ENCODE results near the gene WNT5A. TPM values are rescaled to one million over a fixed set of nuclear protein-coding genes. Genes with fewer than 3 reads are reported as not detected.

The WNT5A gene
- total and polyA plus RNA-seq, 2 donors (not counting 1 experiment from before 2014, with no cell fraction given): not detected

DNA sequence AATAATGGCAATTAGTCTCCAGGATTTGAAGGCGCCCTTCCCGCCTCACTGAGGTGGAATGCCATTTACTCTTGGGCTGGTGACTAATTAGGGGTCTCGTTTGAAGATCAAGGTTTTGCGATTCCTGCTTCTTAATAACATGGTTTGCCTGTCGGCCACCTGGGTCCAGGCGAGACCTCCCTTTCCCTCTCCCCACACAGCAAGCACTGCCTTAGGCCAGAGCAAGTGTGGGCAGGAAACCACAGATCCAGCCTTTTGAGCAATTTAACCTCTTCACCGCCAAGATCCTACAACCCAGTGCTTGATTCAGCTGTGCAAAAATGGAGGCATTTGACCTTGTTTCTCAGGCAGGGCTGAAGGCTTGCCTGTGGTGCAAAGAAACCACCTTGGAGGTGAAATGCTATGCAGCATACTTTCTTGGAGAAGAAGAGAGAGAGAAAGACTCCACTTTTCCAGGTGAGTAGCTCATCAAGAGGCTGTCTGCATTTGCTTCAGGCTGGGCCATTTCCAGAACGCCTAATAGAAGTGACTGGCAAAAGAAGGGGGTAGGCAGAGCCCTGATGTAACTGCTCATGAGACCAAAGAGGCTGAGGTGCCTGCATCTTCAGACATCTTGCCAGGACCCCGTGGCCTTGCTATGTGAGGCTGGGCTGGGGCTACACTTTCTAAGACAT lies 34.1 kb upstream of the WNT5A start:
- H3K9ac ChIP-seq (ENCODE audit: low read length): no peak overlapping the region
- Mint-ChIP-seq H3K27me3 (no peaks in the 10 kb centered on the region), H3K27ac (no peak overlapping the region), H3K9me3 (ENCODE audit: insufficient read depth) (no peaks in the 10 kb centered on the region), H3K4me3 (no peak overlapping the region), H3K4me1 (no peaks in the 10 kb centered on the region)
- no peaks in the 10 kb centered on the region for H3K79me2 ChIP-seq (ENCODE audit: control insufficient read depth, insufficient read depth, low read length)
- no peaks in the 10 kb centered on the region for H3K4me1 ChIP-seq (ENCODE audit: control insufficient read depth in 2 of 2, insufficient read depth in 2 of 2, low read length in 2 of 2)
- no peak overlapping the region for H3K27ac ChIP-seq (ENCODE audit: low read length in 2 of 2)
- no peak for TF ChIP-seq EZH2 (IDR thresholded peaks at IDR 0.05; ENCODE audit: borderline replicate concordance, insufficient read depth, low read depth, low read length, poor library complexity, severe bottlenecking)
- TF ChIP-seq, protein P1, sequence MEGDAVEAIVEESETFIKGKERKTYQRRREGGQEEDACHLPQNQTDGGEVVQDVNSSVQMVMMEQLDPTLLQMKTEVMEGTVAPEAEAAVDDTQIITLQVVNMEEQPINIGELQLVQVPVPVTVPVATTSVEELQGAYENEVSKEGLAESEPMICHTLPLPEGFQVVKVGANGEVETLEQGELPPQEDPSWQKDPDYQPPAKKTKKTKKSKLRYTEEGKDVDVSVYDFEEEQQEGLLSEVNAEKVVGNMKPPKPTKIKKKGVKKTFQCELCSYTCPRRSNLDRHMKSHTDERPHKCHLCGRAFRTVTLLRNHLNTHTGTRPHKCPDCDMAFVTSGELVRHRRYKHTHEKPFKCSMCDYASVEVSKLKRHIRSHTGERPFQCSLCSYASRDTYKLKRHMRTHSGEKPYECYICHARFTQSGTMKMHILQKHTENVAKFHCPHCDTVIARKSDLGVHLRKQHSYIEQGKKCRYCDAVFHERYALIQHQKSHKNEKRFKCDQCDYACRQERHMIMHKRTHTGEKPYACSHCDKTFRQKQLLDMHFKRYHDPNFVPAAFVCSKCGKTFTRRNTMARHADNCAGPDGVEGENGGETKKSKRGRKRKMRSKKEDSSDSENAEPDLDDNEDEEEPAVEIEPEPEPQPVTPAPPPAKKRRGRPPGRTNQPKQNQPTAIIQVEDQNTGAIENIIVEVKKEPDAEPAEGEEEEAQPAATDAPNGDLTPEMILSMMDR (IDR thresholded peaks at IDR 0.05): no peak
- H3K4me2 ChIP-seq (replicated peaks; ENCODE audit: low read depth, low read length, poor library complexity, severe bottlenecking): no peak overlapping the region
- peaks cover 0 to 3% (median 0%) of the 10 kb centered on the region in 3 donors for H3K9me3 ChIP-seq (ENCODE audit: control extremely low read depth in 1 of 3, control insufficient read depth in 2 of 3, insufficient read depth in 1 of 3, low read length in 2 of 3)
- H3K36me3 ChIP-seq (replicated peaks in 1 of 2; ENCODE audit: control extremely low read depth in 1 of 2, control insufficient read depth in 1 of 2, extremely low read depth in 1 of 2, insufficient read depth in 2 of 2, low read length in 1 of 2): no peaks in the 10 kb centered on the region
- 77% methylated on average over 8 of the region's 9 CpGs for WGBS (ENCODE audit: insufficient coverage)
- H3K27me3 ChIP-seq (replicated peaks in 1 of 4; ENCODE audit: control extremely low read depth in 1 of 4, control insufficient read depth in 3 of 4, insufficient read depth in 4 of 4, low read length in 3 of 4): peaks cover 0 to 5% (median 0%) of the 10 kb centered on the region in 4 experiments
- ATAC-seq (ENCODE audit: low read depth) (no peak), DNase-seq (no peak)
- CTCF ChIA-PET: no interaction called here
- POLR2A ChIA-PET: no interaction called here
- no peak overlapping the region for H2AFZ ChIP-seq (ENCODE audit: insufficient read depth, low read depth, low read length, poor library complexity, severe bottlenecking)
- intact Hi-C loops (cut with micrococcal nuclease): no loop called here
- no peaks in the 10 kb centered on the region for H4K20me1 ChIP-seq (ENCODE audit: control insufficient read depth, insufficient read depth, low read length, poor library complexity, severe bottlenecking)
- no peak overlapping the region for H3K4me3 ChIP-seq (ENCODE audit: control extremely low read depth in 1 of 5, extremely low read depth in 1 of 5, insufficient read depth in 1 of 5, low read depth in 2 of 5, low read length in 4 of 5)

DNA sequence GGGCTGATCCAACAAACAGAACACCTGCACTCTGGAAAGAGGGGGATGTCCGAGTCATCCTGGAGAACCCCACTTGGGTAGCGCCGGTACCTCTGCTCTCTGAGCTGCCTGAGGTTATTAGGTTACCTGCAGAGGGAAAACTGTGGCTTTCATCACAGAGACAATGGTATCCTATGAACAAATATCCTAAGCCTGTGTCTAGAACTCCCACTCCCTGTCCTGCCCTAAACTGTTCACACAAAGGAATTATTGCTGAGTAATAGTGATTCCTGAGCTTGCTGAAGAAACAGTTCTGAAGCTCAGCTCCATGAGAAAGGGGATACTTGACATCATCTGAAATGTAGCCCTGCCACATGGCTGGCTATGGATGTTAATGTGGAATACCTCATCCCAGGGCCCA lies 31.9 kb upstream of the WNT5A start:
- TF ChIP-seq, protein P1 (IDR thresholded peaks at IDR 0.05): no peak
- TF ChIP-seq EZH2 (IDR thresholded peaks at IDR 0.05; ENCODE audit: borderline replicate concordance, insufficient read depth, low read depth, low read length, poor library complexity, severe bottlenecking): no peak
- no peak overlapping the region for H3K4me3 ChIP-seq (ENCODE audit: control extremely low read depth in 1 of 5, extremely low read depth in 1 of 5, insufficient read depth in 1 of 5, low read depth in 2 of 5, low read length in 4 of 5)
- no peak overlapping the region for H3K4me2 ChIP-seq (replicated peaks; ENCODE audit: low read depth, low read length, poor library complexity, severe bottlenecking)
- CTCF ChIA-PET: no interaction called here
- Mint-ChIP-seq H3K27me3 (no peaks in the 10 kb centered on the region), H3K27ac (no peak overlapping the region), H3K4me3 (no peak overlapping the region), H3K9me3 (ENCODE audit: insufficient read depth) (no peaks in the 10 kb centered on the region), H3K4me1 (no peaks in the 10 kb centered on the region)
- H3K27ac ChIP-seq (ENCODE audit: low read length in 2 of 2): no peak overlapping the region
- no peaks in the 10 kb centered on the region for H3K36me3 ChIP-seq (replicated peaks in 1 of 2; ENCODE audit: control extremely low read depth in 1 of 2, control insufficient read depth in 1 of 2, extremely low read depth in 1 of 2, insufficient read depth in 2 of 2, low read length in 1 of 2)
- POLR2A ChIA-PET: no interaction called here
- H3K9me3 ChIP-seq (ENCODE audit: control extremely low read depth in 1 of 3, control insufficient read depth in 2 of 3, insufficient read depth in 1 of 3, low read length in 2 of 3): peaks cover 0 to 3% (median 0%) of the 10 kb centered on the region in 3 donors
- DNase-seq (no peak), ATAC-seq (ENCODE audit: low read depth) (no peak)
- H3K79me2 ChIP-seq (ENCODE audit: control insufficient read depth, insufficient read depth, low read length): no peaks in the 10 kb centered on the region
- H3K9ac ChIP-seq (ENCODE audit: low read length): no peak overlapping the region
- H3K4me1 ChIP-seq (ENCODE audit: control insufficient read depth in 2 of 2, insufficient read depth in 2 of 2, low read length in 2 of 2): no peaks in the 10 kb centered on the region
- H3K27me3 ChIP-seq (replicated peaks in 1 of 4; ENCODE audit: control extremely low read depth in 1 of 4, control insufficient read depth in 3 of 4, insufficient read depth in 4 of 4, low read length in 3 of 4): no peaks in the 10 kb centered on the region
- H2AFZ ChIP-seq (ENCODE audit: insufficient read depth, low read depth, low read length, poor library complexity, severe bottlenecking): no peak overlapping the region
- intact Hi-C loops (cut with micrococcal nuclease): no loop called here
- 100% methylated on average over 1 of the region's 3 CpGs for WGBS (ENCODE audit: insufficient coverage)
- no peaks in the 10 kb centered on the region for H4K20me1 ChIP-seq (ENCODE audit: control insufficient read depth, insufficient read depth, low read length, poor library complexity, severe bottlenecking)
